WTC11 (cell line): ENCODE data around the gene COPZ1. TPM values are rescaled to one million over a fixed set of nuclear protein-coding genes. Genes with fewer than 3 reads are reported as not detected.

Source experiments
- microRNA-seq: library from miRNA; unstranded; fragments of <30 nt; microRNA quantifications from one replicate; pipeline ENCODE4 v1.2.0, GENCODE V29; 2022; ENCODE audit warnings: borderline number of aligned reads
- total RNA-seq: library from RNA; stranded (reverse); gene quantifications from 3 replicates; pipeline ENCODE4 v1.2.3, GENCODE V29; 2021

COPZ1 gene
- total RNA-seq, 1 experiment from 2014 or later = 98.2 TPM

Small RNA genes lying within 50 kb of the gene (microRNA-seq; reads per million reads assigned to microRNA genes)
- gene MIR148B = 9.4 reads per million, percentile 25 among the genes with 10 or more reads in this experiment

Other genes starting within 250 kb of the COPZ1 start
- 19.2 to 27.5 TPM (median 26.3 TPM) in 3 replicates for gene SMUG1, start 136.1 kb upstream of the COPZ1 start, total RNA-seq
- gene CBX5, start 45.0 kb upstream of the COPZ1 start, total RNA-seq = 182 to 218 TPM (median 216 TPM) in 3 replicates
- 2,589 to 2,788 TPM (median 2,737 TPM) in 3 replicates for gene HNRNPA1, start 44.4 kb upstream of the COPZ1 start, total RNA-seq
- 2.4 to 3.0 TPM (median 3.0 TPM) in 3 replicates for gene NFE2, start 24.1 kb upstream of the COPZ1 start, total RNA-seq
- 0.13 TPM in 1 of 3 replicates, not detected in the others for gene GPR84, start 39.4 kb downstream of the COPZ1 start, total RNA-seq
- 18.4 to 23.5 TPM (median 22.2 TPM) in 3 replicates for gene ZNF385A, start 59.6 kb downstream of the COPZ1 start, total RNA-seq
- 19.3 to 21.9 TPM (median 20.8 TPM) in 3 replicates for gene ITGA5, start 94.1 kb downstream of the COPZ1 start, total RNA-seq
- gene GTSF1, start 148.5 kb downstream of the COPZ1 start, total RNA-seq = 0.55 to 0.99 TPM (median 0.74 TPM) in 3 replicates
- gene NCKAP1L, start 172.6 kb downstream of the COPZ1 start, total RNA-seq = 0.41 to 0.76 TPM (median 0.57 TPM) in 3 replicates
- 0.41 to 1.9 TPM (median 0.64 TPM) in 3 replicates for gene PDE1B, start 224.5 kb downstream of the COPZ1 start, total RNA-seq